K562 (cell line): Measurements from ENCODE around the gene THAP5. TPM values are rescaled to one million over a fixed set of nuclear protein-coding genes. Genes with fewer than 3 reads are reported as not detected.

Source experiments
- CEBPB ChIP-seq: fragments of 450-650 bp; IDR thresholded peaks from 2 replicates; pipeline ENCODE4 v1.6.1; 2016; ENCODE audit warnings: missing genetic modification characterization, missing compliant biosample characterization
- ELF1 ChIP-seq: fragments of 200-800 bp; sonication (Bioruptor generic); IDR thresholded peaks from 2 replicates; pipeline ENCODE4 v1.6.1; 2016; ENCODE audit warnings: missing genetic modification characterization, missing compliant biosample characterization
- LEF1 ChIP-seq: fragments of 450-650 bp; IDR thresholded peaks from 2 replicates; pipeline ENCODE4 v1.6.1; 2016; ENCODE audit warnings: mild to moderate bottlenecking
- MAFK ChIP-seq: IDR thresholded peaks from 2 replicates; pipeline ENCODE4 v1.6.1; 2011; ENCODE audit warnings: low read length, improper control_type of control experiment
- MCM3 ChIP-seq: fragments of 450-650 bp; IDR thresholded peaks from 2 replicates; pipeline ENCODE4 v1.6.1; 2016
- MNT ChIP-seq, 2 experiments: fragments of 450-650 bp; conservative IDR thresholded peaks; 2 replicates each; pipeline ENCODE4 v1.6.1; 2017; ENCODE audit warnings: mild to moderate bottlenecking in 2 of 2, moderate library complexity in 2 of 2
- MTA3 ChIP-seq: fragments of 450-650 bp; formaldehyde crosslinking; IDR thresholded peaks from 2 replicates; pipeline ENCODE4 v1.6.1; 2017; ENCODE audit warnings: mild to moderate bottlenecking, borderline replicate concordance
- MYC ChIP-seq, 2 experiments: fragments of 250-450 bp in 1 of 2; sonication (Bioruptor Pico) in 1 of 2; IDR thresholded peaks; 2 replicates each; pipeline versions ENCODE4 v1.5.1 to v1.6.1; 2012 to 2021; ENCODE audit warnings: low read depth in 2 of 2, borderline replicate concordance in 1 of 2, improper control_type of control experiment in 1 of 2, low read length in 1 of 2, mild to moderate bottlenecking in 1 of 2, moderate library complexity in 1 of 2
- NBN ChIP-seq: fragments of 450-650 bp; IDR thresholded peaks from 2 replicates; pipeline ENCODE4 v1.6.1; 2016; ENCODE audit warnings: low read depth, mild to moderate bottlenecking
- NFE2 ChIP-seq: IDR thresholded peaks from 2 replicates; pipeline ENCODE4 v1.6.1; 2014; ENCODE audit warnings: antibody characterized with exemption, low read depth
- PATZ1 ChIP-seq: fragments of 250-450 bp; sonication (Bioruptor Pico); IDR thresholded peaks from 2 replicates; pipeline ENCODE4 v1.5.0; 2020; ENCODE audit warnings: mild to moderate bottlenecking, borderline replicate concordance
- RBM39 ChIP-seq: fragments of 200-400 bp; formaldehyde crosslinking; optimal IDR thresholded peaks from 2 replicates; pipeline ENCODE3; 2018; ENCODE audit warnings: low read depth, low read length
- SIN3B ChIP-seq: fragments of 450-650 bp; IDR thresholded peaks from 2 replicates; pipeline ENCODE4 v1.6.1; 2017; ENCODE audit warnings: low read depth, mild to moderate bottlenecking, moderate library complexity
- SMAD4 ChIP-seq: fragments of 250-450 bp; sonication (Bioruptor Pico); conservative IDR thresholded peaks from 2 replicates; pipeline ENCODE4 v1.8.0; 2021; ENCODE audit warnings: inconsistent platforms, mild to moderate bottlenecking, moderate library complexity
- SMARCA4 ChIP-seq: fragments of 450-650 bp; IDR thresholded peaks from 2 replicates; pipeline ENCODE4 v1.6.1; 2016
- SUPT5H ChIP-seq: fragments of 450-650 bp; IDR thresholded peaks from 2 replicates; pipeline ENCODE4 v1.6.1; 2016
- TAF9B ChIP-seq: fragments of 450-650 bp; IDR thresholded peaks from 2 replicates; pipeline ENCODE4 v1.6.1; 2018; ENCODE audit warnings: mild to moderate bottlenecking; ENCODE audit not compliant: partially characterized antibody
- THRAP3 ChIP-seq: fragments of 450-650 bp; IDR thresholded peaks from 2 replicates; pipeline ENCODE4 v1.6.1; 2016; ENCODE audit warnings: mild to moderate bottlenecking, inconsistent platforms, borderline replicate concordance
- TRIM24 ChIP-seq, 2 experiments: fragments of 450-650 bp; IDR thresholded peaks; 2 replicates each; pipeline ENCODE4 v1.6.1; 2016
- ZBTB5 ChIP-seq: fragments of 450-650 bp; IDR thresholded peaks from 2 replicates; pipeline ENCODE4 v1.6.1; 2017; ENCODE audit warnings: antibody characterized with exemption
- polyA plus RNA-seq, 8 experiments: library from polyadenylated mRNA; depleted of rRNA in 4 of 8; stranded (reverse) in 5 of 8; unstranded in 3 of 8; fragments of >200 nt; fragmentation: Nextera tagmentation in 2 of 8; fragmentation: Illumina TruSeq in 1 of 8; extraction: Ambion mirVana in 2 of 8; extraction: Trizol in 1 of 8; gene quantifications; 2 replicates each; pipeline versions ENCODE4 v1.2.1 to v1.2.3, GENCODE V29; 2011 to 2014; ENCODE audit warnings: inconsistent platforms in 1 of 8, missing spikeins in 1 of 8
- total RNA-seq, 7 experiments: library from RNA; depleted of rRNA in 6 of 7; stranded (reverse); fragments of >200 nt in 6 of 7; fragmentation: Illumina TruSeq in 2 of 7; extraction: Trizol in 2 of 7; gene quantifications; 2 replicates each; pipeline versions ENCODE4 v1.2.1 to v1.2.3, GENCODE V29; 2011 to 2021; ENCODE audit warnings: low replicate concordance in 1 of 7
- TF ChIP-seq, protein P1 (sequence below): sonication (generic); formaldehyde crosslinking; IDR thresholded peaks from 2 replicates; pipeline ENCODE4 v1.8.0; 2022; ENCODE audit warnings: mild to moderate bottlenecking, low read depth, missing genetic modification reagents

The THAP5 gene
- total and polyA plus RNA-seq, 9 of the 15 experiments (the other 6 are each of a cell fraction or from before 2014, with no cell fraction given): 16.5 to 58.1 (median 28.2) TPM

DNA sequence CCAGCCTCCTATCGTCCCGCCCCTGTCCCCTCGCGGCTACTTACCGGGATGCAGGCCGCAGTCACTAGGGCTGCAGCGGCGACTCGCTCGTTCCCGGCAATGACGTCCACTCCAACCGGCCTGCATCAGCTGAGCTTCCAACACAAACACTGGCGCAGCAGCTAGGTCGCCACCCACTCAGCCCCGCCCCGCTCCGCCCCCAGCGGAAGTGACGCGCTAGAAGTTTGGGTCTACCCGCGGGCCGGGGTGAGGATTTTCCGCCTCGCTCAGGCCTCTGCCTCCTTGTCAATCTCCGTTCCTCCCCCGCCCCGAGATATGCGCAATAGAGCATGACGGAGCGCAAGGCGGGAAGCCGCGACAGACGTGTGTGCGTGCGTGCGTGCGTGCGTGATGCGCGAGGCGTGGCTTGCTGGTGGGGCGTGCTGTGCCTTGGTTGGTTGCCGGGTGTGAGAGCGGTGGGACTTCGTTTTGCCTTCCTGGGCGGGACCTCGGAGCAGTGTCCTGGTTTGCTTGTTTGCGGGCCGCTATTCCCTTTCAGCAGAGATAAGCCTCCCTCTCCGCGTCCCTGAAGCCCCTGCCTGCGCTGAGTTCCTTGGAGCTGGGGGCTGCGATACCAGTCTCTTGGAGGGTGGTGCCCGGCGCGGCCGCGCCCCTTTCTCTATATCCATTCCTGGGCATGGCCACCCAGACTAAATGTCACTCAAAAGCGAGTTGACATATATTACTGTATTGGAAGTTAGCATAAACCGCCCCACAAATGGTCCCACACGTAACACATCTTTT is 43.3 kb downstream of the THAP5 start, which contains the start of gene PNPLA8 (continued):
- TF ChIP-seq MNT (conservative IDR thresholded peaks at IDR 0.05) (peak; percentile 96 to 97), RBM39 (no peak), NBN (peak; percentile 84), ELF1 (tag) (peak; percentile 73; the same call in 1 of the 2 replicates), SMARCA4 (peak; percentile 70), SMAD4 (CRISPR knock-in tag) (peak; percentile 49; the same call in 1 of the 2 replicates), LEF1 (0 out of 2 replicates have a peak, but pooled peaks have one; percentile 7), MCM3 (no peak), ZBTB5 (no peak), CEBPB (tag) (peak; percentile 99), SUPT5H (peak; percentile 93), NFE2 (peak; percentile 80), THRAP3 (no peak; the same call in 1 of the 2 replicates), SIN3B (peak; percentile 17; the same call in 1 of the 2 replicates), MTA3 (peak; percentile 91), PATZ1 (no peak), MAFK (peak; percentile 1; the same call in 1 of the 2 replicates), TRIM24 (IDR thresholded peaks at IDR 0.05) (peak in 1 of 2 experiments; percentile 70; a peak in 2 of 4 replicates), MYC (IDR thresholded peaks at IDR 0.05; ENCODE audit: low read depth, low read length) (peak; percentile 87), MYC (CRISPR knock-in tag; IDR thresholded peaks at IDR 0.05; ENCODE audit: borderline replicate concordance, low read depth) (no peak; the same call in 1 of the 2 replicates), TAF9B (peak; percentile 78)
- TF ChIP-seq, protein P1, sequence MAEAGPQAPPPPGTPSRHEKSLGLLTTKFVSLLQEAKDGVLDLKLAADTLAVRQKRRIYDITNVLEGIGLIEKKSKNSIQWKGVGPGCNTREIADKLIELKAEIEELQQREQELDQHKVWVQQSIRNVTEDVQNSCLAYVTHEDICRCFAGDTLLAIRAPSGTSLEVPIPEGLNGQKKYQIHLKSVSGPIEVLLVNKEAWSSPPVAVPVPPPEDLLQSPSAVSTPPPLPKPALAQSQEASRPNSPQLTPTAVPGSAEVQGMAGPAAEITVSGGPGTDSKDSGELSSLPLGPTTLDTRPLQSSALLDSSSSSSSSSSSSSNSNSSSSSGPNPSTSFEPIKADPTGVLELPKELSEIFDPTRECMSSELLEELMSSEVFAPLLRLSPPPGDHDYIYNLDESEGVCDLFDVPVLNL (CRISPR knock-in tag): peak; percentile 95
